Pancreas (tissue), 10 donors: ENCODE results near the gene BEND3. TPM values are rescaled to one million over a fixed set of nuclear protein-coding genes. Genes with fewer than 3 reads are reported as not detected.

Source experiments
- ATAC-seq, 4 donors: fragments of 200-7000 bp; cut with Tn5 transposase; one replicate each; pipeline versions ENCODE4 v1.8.0 to v1.9.1; 2020; ENCODE audit warnings: mild to moderate bottlenecking in 4 of 4, moderate library complexity in 4 of 4
- DNase-seq, 6 donors: peaks; one replicate each; pipeline ENCODE4 v3.0.0-alpha.2; 2020
- FAIRE-seq: peaks from 2 replicates; lab custom pipeline; 2012; peaks lifted over from hg19 to GRCh38; lab: Jason Lieb, UNC
- H3K27ac ChIP-seq, 4 donors: fragments of 200-600 bp; sonication (generic); 1 replicate in 3 of 4; 2 replicates in 1 of 4; pipeline versions ENCODE4 v1.5.0 to v1.8.0; 2020
- H3K27me3 ChIP-seq, 4 donors: fragments of 200-600 bp; one replicate each; pipeline ENCODE4 v1.8.0; 2021
- H3K36me3 ChIP-seq, 3 donors: fragments of 200-600 bp; sonication (generic) in 1 of 3; one replicate each; pipeline versions ENCODE4 v1.5.0 to v1.8.0; 2020 to 2021
- H3K4me1 ChIP-seq, 3 donors: fragments of 200-600 bp; one replicate each; pipeline ENCODE4 v1.8.0; 2021
- H3K4me3 ChIP-seq, 4 donors: fragments of 200-600 bp; sonication (generic) in 2 of 4; one replicate each; pipeline versions ENCODE4 v1.5.0 to v1.8.0; 2020 to 2021
- H3K9me3 ChIP-seq, 4 donors: fragments of 200-600 bp; one replicate each; pipeline ENCODE4 v1.8.0; 2021
- CTCF ChIP-seq, 4 donors: fragments of 200-600 bp; sonication (generic) in 3 of 4; IDR thresholded peaks; one replicate each; pipeline versions ENCODE4 v1.5.0 to v1.8.0; 2021; ENCODE audit warnings: antibody characterized with exemption in 4 of 4
- WGBS, 2 donors: extraction: QIAGEN DNeasy Blood & Tissue Kit; methylation state at CpG; one replicate each; pipeline ENCODE4 v1.1.7; 2013; 5-methylcytosine and 5-hydroxymethylcytosine counted together
- intact Hi-C, 3 donors: fragments of 100-400 bp; cut with DNase I; formaldehyde crosslinking; loops; one replicate each; pipeline versions ENCODE4 v1.11.1 to v1.14.2; 2022
- polyA plus RNA-seq, 2 donors: library from polyadenylated mRNA; stranded (reverse); fragments of 200-250 nt; gene quantifications; one replicate each; pipeline ENCODE4 v1.2.3, GENCODE V29; 2013
- total RNA-seq, 6 donors: library from RNA; stranded (reverse); fragmentation: NEBNext Ultra II Directional in 4 of 6; extraction: Animal tissue kit (Norgen Biotek cat#: 25700) in 4 of 6; gene quantifications; one replicate each; pipeline versions ENCODE4 v1.2.1 to v1.2.4, GENCODE V29; 2021 to 2023
- donor health status: healthy with polysubstance abuse.
- donor health status: DM: no; HTN: no; CAD: no; lungs with moderate emphysema.
- donor health status: DM: no; HTN: no; CAD: no.
- donor health status: control.
- donor health status: control.
- donor health status: Bipolar disorder and iron deficiency.
- donor health status: DM: yes; HTN: yes; CAD: no.
- donor health status: DM: no; HTN: no; CAD: no.
- donor health status: DM: no; HTN: no; CAD: no.
- donor health status: DM: yes; HTN: yes; CAD: no.

BEND3 gene
- total and polyA plus RNA-seq, 8 donors: 0.77 to 3.4 (median 1.9) TPM

GRCh38 chr6:107064579-107065065 lies 50.7 kb downstream of the BEND3 start:
- Histone ChIP-seq H3K36me3 (peaks cover 0 to 1% (median 0%) of the 10 kb centered on the region in 3 donors), H3K9me3 (no peaks in the 10 kb centered on the region), H3K4me1 (peaks cover 0 to 9% (median 0%) of the 10 kb centered on the region in 3 donors), H3K27ac (no peak overlapping the region), H3K27me3 (no peaks in the 10 kb centered on the region), H3K4me3 (no peak overlapping the region)
- intact Hi-C loops: no loop called here
- ATAC-seq: peak in 3 of 4 donors; percentile 72 to 82 (median 75)
- no peak for TF ChIP-seq CTCF (IDR thresholded peaks at IDR 0.05)
- WGBS, 2 donors: 36 to 49% methylated on average over 6 of the region's 6 CpGs
- DNase-seq: peak in 3 of 6 donors; percentile 31 to 34 (median 33)
- no peak for FAIRE-seq

GRCh38 chr6:107062691-107063090 lies 52.6 kb downstream of the BEND3 start:
- WGBS, 2 donors: 93 to 95% methylated on average over 3 of the region's 3 CpGs
- no peak for TF ChIP-seq CTCF (IDR thresholded peaks at IDR 0.05)
- Histone ChIP-seq H3K27me3 (no peaks in the 10 kb centered on the region), H3K27ac (no peak overlapping the region), H3K4me1 (peaks cover 0 to 9% (median 0%) of the 10 kb centered on the region in 3 donors), H3K9me3 (no peaks in the 10 kb centered on the region), H3K4me3 (no peak overlapping the region), H3K36me3 (no peaks in the 10 kb centered on the region)
- no peak for FAIRE-seq
- intact Hi-C loops: no loop called here
- no peak for ATAC-seq
- no peak for DNase-seq

- Histone ChIP-seq H3K27ac (no peak overlapping the region), H3K4me3 (no peak overlapping the region), H3K27me3 (no peaks in the 10 kb centered on the region), H3K4me1 (peaks cover 0 to 9% (median 0%) of the 10 kb centered on the region in 3 donors), H3K36me3 (no peaks in the 10 kb centered on the region), H3K9me3 (no peaks in the 10 kb centered on the region)
- DNase-seq (no peak), FAIRE-seq (no peak), ATAC-seq (no peak)
- intact Hi-C loops: no loop called here
- no peak for TF ChIP-seq CTCF (IDR thresholded peaks at IDR 0.05)
- WGBS, 2 donors: 59 to 62% methylated on average over 14 of the region's 14 CpGs
These were observed 53.9 kb downstream of the BEND3 start for GRCh38 chr6:107061125-107062020.

- Histone ChIP-seq H3K4me1 (peaks cover 0 to 9% (median 0%) of the 10 kb centered on the region in 3 donors), H3K27me3 (no peaks in the 10 kb centered on the region), H3K4me3 (no peak overlapping the region), H3K36me3 (no peaks in the 10 kb centered on the region), H3K27ac (no peak overlapping the region), H3K9me3 (no peaks in the 10 kb centered on the region)
- no peak for TF ChIP-seq CTCF (IDR thresholded peaks at IDR 0.05)
- ATAC-seq: no peak
- intact Hi-C loops: no loop called here
- 75 to 78% methylated on average over 6 of the region's 6 CpGs for WGBS, 2 donors
- DNase-seq: no peak
- FAIRE-seq: no peak
These were observed 54.6 kb downstream of the BEND3 start for GRCh38 chr6:107060704-107061103.

DNA sequence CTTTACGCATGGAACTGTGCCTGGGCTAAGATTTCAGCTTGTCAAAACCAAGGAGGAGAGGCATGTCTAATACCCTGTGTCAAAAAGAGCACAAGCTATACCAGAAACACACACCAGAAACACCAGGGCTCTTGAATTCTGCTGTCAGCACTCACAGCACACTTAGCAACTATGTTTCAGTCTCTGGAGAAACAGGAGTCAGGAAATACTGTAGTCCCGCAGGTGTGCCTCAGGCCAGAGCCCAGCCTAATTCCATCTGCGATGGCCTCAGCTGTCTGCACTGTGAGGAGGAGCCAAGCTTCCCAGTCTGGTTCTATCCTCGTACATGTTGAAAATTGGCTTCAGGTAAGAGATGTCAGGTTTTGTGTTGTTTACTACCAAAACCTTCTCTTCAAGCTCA lies 55.7 kb downstream of the BEND3 start:
- no peak for TF ChIP-seq CTCF (IDR thresholded peaks at IDR 0.05)
- no peak for ATAC-seq
- no peaks in the 10 kb centered on the region for H3K9me3 ChIP-seq
- peaks cover 0 to 3% (median 0%) of the 10 kb centered on the region in 3 donors for H3K4me1 ChIP-seq
- no peaks in the 10 kb centered on the region for H3K27me3 ChIP-seq
- FAIRE-seq: no peak
- intact Hi-C loops: no loop called here
- no peak for DNase-seq
- H3K4me3 ChIP-seq: no peak overlapping the region
- H3K36me3 ChIP-seq: no peaks in the 10 kb centered on the region
- H3K27ac ChIP-seq: no peak overlapping the region
- 85 to 94% methylated on average over 4 of the region's 4 CpGs for WGBS, 2 donors
